HEK293 (cell line): ENCODE data around the gene RGS8.

Experiments used
- CTCF ChIA-PET: fragments of 350-600 bp; formaldehyde crosslinking; extraction: SDS; loops from one replicate; lab custom pipeline; 2021; ENCODE audit warnings: antibody characterized with exemption; lab: Yijun Ruan, JAX
- POLR2A ChIA-PET: fragments of 300-600 bp; formaldehyde crosslinking; extraction: SDS; loops from one replicate; lab custom pipeline; 2020; ENCODE audit warnings: antibody characterized with exemption, inconsistent platforms; lab: Yijun Ruan, JAX
- H3K27ac ChIP-seq: fragments of 200-500 bp; sonication (Bioruptor generic); 2 replicates; pipeline ENCODE4 v1.5.1; 2014; ENCODE audit warnings: low read depth, low read length, control low read depth, inconsistent platforms; ENCODE audit errors: extremely low read depth
- H3K36me3 ChIP-seq, 2 experiments: fragments of 200-500 bp in 1 of 2; sonication (Bioruptor generic) in 1 of 2; 1 replicate in 1 of 2; 2 replicates in 1 of 2; pipeline ENCODE4 v1.5.1; 2014 to 2017; ENCODE audit warnings: inconsistent platforms in 2 of 2, low read length in 2 of 2; ENCODE audit not compliant: control insufficient read depth in 2 of 2, insufficient read depth in 1 of 2
- H3K4me1 ChIP-seq: fragments of 200-500 bp; sonication (Bioruptor generic); 2 replicates; pipeline ENCODE4 v1.5.1; 2014; ENCODE audit warnings: mild to moderate bottlenecking, low read length, inconsistent platforms; ENCODE audit not compliant: control insufficient read depth, insufficient read depth
- H3K4me3 ChIP-seq: 2 replicates; pipeline ENCODE4 v1.5.1; 2011; ENCODE audit warnings: low read depth, mild to moderate bottlenecking, control low read depth, low read length, moderate library complexity
- H3K9me3 ChIP-seq: fragments of 200-500 bp; sonication (Bioruptor generic); 2 replicates; pipeline ENCODE4 v1.5.1; 2014; ENCODE audit warnings: low read depth, low read length, inconsistent platforms; ENCODE audit not compliant: control insufficient read depth, insufficient read depth
- BCL11B ChIP-seq: fragments of 450-650 bp; formaldehyde crosslinking; IDR thresholded peaks from 2 replicates; pipeline ENCODE4 v1.5.1; 2016; ENCODE audit warnings: low read depth, missing biosample characterization, missing genetic modification characterization
- KLF16 ChIP-seq: fragments of 450-650 bp; formaldehyde crosslinking; IDR thresholded peaks from 2 replicates; pipeline ENCODE4 v1.5.1; 2017; ENCODE audit warnings: missing biosample characterization, missing genetic modification characterization
- TCF7L2 ChIP-seq: IDR thresholded peaks from 2 replicates; pipeline ENCODE4 v1.6.1; 2011; ENCODE audit warnings: low read depth, mild to moderate bottlenecking, inconsistent platforms, low read length, moderate library complexity, borderline replicate concordance
- TRIM28 ChIP-seq: IDR thresholded peaks from 2 replicates; pipeline ENCODE4 v1.6.1; 2011; ENCODE audit warnings: low read length, control low read depth, borderline replicate concordance
- ZBTB48 ChIP-seq: fragments of 450-650 bp; formaldehyde crosslinking; IDR thresholded peaks from 2 replicates; pipeline ENCODE4 v1.5.1; 2016; ENCODE audit warnings: missing biosample characterization, missing genetic modification characterization
- ZNF114 ChIP-seq: fragments of 450-650 bp; formaldehyde crosslinking; IDR thresholded peaks from 2 replicates; pipeline ENCODE4 v1.5.0; 2017; ENCODE audit warnings: missing biosample characterization, missing genetic modification characterization
- ZNF132 ChIP-seq: fragments of 450-650 bp; formaldehyde crosslinking; IDR thresholded peaks from 2 replicates; pipeline ENCODE4 v1.5.1; 2017; ENCODE audit warnings: missing biosample characterization, missing genetic modification characterization, borderline replicate concordance
- ZNF175 ChIP-seq: fragments of 450-650 bp; formaldehyde crosslinking; IDR thresholded peaks from 2 replicates; pipeline ENCODE4 v1.5.1; 2016; ENCODE audit warnings: missing biosample characterization, missing genetic modification characterization
- ZNF221 ChIP-seq: fragments of 450-650 bp; formaldehyde crosslinking; IDR thresholded peaks from 2 replicates; pipeline ENCODE4 v1.5.1; 2017; ENCODE audit warnings: missing biosample characterization, missing genetic modification characterization, borderline replicate concordance
- ZNF239 ChIP-seq: fragments of 450-650 bp; formaldehyde crosslinking; IDR thresholded peaks from 2 replicates; pipeline ENCODE4 v1.5.1; 2016; ENCODE audit warnings: missing biosample characterization, missing genetic modification characterization
- ZNF248 ChIP-seq: fragments of 450-650 bp; formaldehyde crosslinking; IDR thresholded peaks from 2 replicates; pipeline ENCODE4 v1.5.1; 2017; ENCODE audit warnings: missing biosample characterization, missing genetic modification characterization
- ZNF341 ChIP-seq: fragments of 450-650 bp; formaldehyde crosslinking; IDR thresholded peaks from 2 replicates; pipeline ENCODE4; 2016; ENCODE audit warnings: low read depth, missing biosample characterization, missing genetic modification characterization
- ZNF513 ChIP-seq: fragments of 450-650 bp; IDR thresholded peaks from 2 replicates; pipeline ENCODE4 v1.5.1; 2018; ENCODE audit warnings: missing biosample characterization, missing genetic modification characterization
- ZNF530 ChIP-seq: fragments of 450-650 bp; formaldehyde crosslinking; IDR thresholded peaks from 2 replicates; pipeline ENCODE4 v1.5.1; 2016; ENCODE audit warnings: low read depth, missing biosample characterization, missing genetic modification characterization
- ZNF544 ChIP-seq: fragments of 450-650 bp; formaldehyde crosslinking; IDR thresholded peaks from 2 replicates; pipeline ENCODE4 v1.5.0; 2017; ENCODE audit warnings: missing biosample characterization, missing genetic modification characterization
- ZNF558 ChIP-seq: fragments of 450-650 bp; formaldehyde crosslinking; IDR thresholded peaks from 2 replicates; pipeline ENCODE4 v1.5.1; 2016; ENCODE audit warnings: missing biosample characterization, missing genetic modification characterization
- ZNF600 ChIP-seq: fragments of 450-650 bp; formaldehyde crosslinking; IDR thresholded peaks from 2 replicates; pipeline ENCODE4 v1.5.1; 2016; ENCODE audit warnings: missing biosample characterization, missing genetic modification characterization
- ZNF660 ChIP-seq: fragments of 450-650 bp; IDR thresholded peaks from 2 replicates; pipeline ENCODE4 v1.5.1; 2018; ENCODE audit warnings: missing biosample characterization, mild to moderate bottlenecking, missing genetic modification characterization
- ZNF776 ChIP-seq: fragments of 450-650 bp; formaldehyde crosslinking; IDR thresholded peaks from 2 replicates; pipeline ENCODE4 v1.5.0; 2017; ENCODE audit warnings: missing biosample characterization, missing genetic modification characterization, borderline replicate concordance
- ZNF785 ChIP-seq: fragments of 450-650 bp; formaldehyde crosslinking; IDR thresholded peaks from 2 replicates; pipeline ENCODE4 v1.5.1; 2016; ENCODE audit warnings: missing biosample characterization, missing genetic modification characterization
- TF ChIP-seq, protein P1 (sequence below): fragments of 450-650 bp; formaldehyde crosslinking; IDR thresholded peaks from 2 replicates; pipeline ENCODE4 v1.5.1; 2016; ENCODE audit warnings: missing biosample characterization, missing genetic modification characterization

RGS8 gene

GRCh38 chr1:182687361-182687760 lies 3.0 kb upstream of the RGS8 start:
- Histone ChIP-seq H3K4me1 (no peaks in the 10 kb centered on the region), H3K4me3 (no peak overlapping the region), H3K36me3 (no peaks in the 10 kb centered on the region), H3K27ac (no peak overlapping the region), H3K9me3 (no peaks in the 10 kb centered on the region)
- ChIA-PET POLR2A (no interaction called here), CTCF (interaction anchor here (0.6 kb wide), 1 partner anchor 10 kb away, joined by 4 read pairs; no protein-coding TSS in a partner anchor)
- no peak for TF ChIP-seq ZNF114 (tag by site-specific recombination)
- no peak for TF ChIP-seq ZNF132 (tag by site-specific recombination)
- no peak for TF ChIP-seq ZNF175 (tag by site-specific recombination)
- TF ChIP-seq ZNF776 = no peak
- TF ChIP-seq ZNF341 = no peak
- no peak for TF ChIP-seq KLF16
- TF ChIP-seq ZNF248 (tag by site-specific recombination) = no peak
- no peak for TF ChIP-seq ZNF513 (tag by site-specific recombination)
- TF ChIP-seq ZNF600 = no peak
- TF ChIP-seq ZNF221 (tag by site-specific recombination) = no peak
- TF ChIP-seq TCF7L2 = no peak
- no peak for TF ChIP-seq TRIM28
- TF ChIP-seq ZNF544 (tag by site-specific recombination) = no peak
- no peak for TF ChIP-seq ZNF785 (tag by site-specific recombination)
- no peak for TF ChIP-seq ZBTB48 (tag by site-specific recombination)
- no peak for TF ChIP-seq BCL11B

DNA sequence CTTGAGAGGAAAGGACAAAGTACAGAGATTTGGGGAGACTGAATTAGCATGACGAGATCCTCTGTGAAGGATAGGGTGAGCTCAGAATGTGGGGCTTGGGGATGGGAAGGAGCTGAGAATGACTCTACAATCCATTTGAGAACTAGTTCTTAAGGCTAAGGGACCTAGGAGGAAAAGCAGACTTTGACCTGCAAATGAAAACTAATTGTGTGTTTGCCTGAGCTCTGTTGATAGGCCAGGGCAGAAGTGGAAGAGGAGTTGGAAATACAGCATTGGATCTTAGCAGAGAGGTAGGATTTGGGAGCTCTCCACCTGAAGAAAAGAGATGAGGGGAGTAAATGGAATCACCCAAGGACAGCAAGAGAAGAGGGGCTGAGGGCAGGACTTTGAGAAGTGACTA lies 2.1 kb upstream of the RGS8 start:
- Histone ChIP-seq H3K4me3 (no peak overlapping the region), H3K27ac (no peak overlapping the region), H3K36me3 (no peaks in the 10 kb centered on the region), H3K4me1 (no peaks in the 10 kb centered on the region), H3K9me3 (no peaks in the 10 kb centered on the region)
- POLR2A ChIA-PET = no interaction called here
- CTCF ChIA-PET = interaction anchor here (0.7 to 1.2 kb wide), 2 partner anchors 12 to 22 kb away, joined by 3 read pairs; no protein-coding TSS in a partner anchor
- no peak for TF ChIP-seq ZNF660 (tag by site-specific recombination)
- TF ChIP-seq, protein P1, sequence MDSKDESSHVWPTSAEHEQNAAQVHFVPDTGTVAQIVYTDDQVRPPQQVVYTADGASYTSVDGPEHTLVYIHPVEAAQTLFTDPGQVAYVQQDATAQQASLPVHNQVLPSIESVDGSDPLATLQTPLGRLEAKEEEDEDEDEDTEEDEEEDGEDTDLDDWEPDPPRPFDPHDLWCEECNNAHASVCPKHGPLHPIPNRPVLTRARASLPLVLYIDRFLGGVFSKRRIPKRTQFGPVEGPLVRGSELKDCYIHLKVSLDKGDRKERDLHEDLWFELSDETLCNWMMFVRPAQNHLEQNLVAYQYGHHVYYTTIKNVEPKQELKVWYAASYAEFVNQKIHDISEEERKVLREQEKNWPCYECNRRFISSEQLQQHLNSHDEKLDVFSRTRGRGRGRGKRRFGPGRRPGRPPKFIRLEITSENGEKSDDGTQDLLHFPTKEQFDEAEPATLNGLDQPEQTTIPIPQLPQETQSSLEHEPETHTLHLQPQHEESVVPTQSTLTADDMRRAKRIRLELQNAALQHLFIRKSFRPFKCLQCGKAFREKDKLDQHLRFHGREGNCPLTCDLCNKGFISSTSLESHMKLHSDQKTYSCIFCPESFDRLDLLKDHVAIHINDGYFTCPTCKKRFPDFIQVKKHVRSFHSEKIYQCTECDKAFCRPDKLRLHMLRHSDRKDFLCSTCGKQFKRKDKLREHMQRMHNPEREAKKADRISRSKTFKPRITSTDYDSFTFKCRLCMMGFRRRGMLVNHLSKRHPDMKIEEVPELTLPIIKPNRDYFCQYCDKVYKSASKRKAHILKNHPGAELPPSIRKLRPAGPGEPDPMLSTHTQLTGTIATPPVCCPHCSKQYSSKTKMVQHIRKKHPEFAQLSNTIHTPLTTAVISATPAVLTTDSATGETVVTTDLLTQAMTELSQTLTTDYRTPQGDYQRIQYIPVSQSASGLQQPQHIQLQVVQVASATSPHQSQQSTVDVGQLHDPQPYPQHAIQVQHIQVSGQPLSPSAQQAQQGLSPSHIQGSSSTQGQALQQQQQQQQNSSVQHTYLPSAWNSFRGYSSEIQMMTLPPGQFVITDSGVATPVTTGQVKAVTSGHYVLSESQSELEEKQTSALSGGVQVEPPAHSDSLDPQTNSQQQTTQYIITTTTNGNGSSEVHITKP (tag by site-specific recombination) = 0 out of 2 replicates have a peak, but pooled peaks have one; percentile 22
- TF ChIP-seq ZNF558 (tag by site-specific recombination) = no peak
- no peak for TF ChIP-seq ZNF239
- no peak for TF ChIP-seq ZNF530 (tag by site-specific recombination)
